GM12874 (cell line): ENCODE results near the gene PRKAR1B.

Source experiments
- TF ChIP-seq, protein P1 (sequence below): IDR thresholded peaks from 2 replicates; pipeline ENCODE4 v1.5.1; 2011; ENCODE audit warnings: low read depth, mild to moderate bottlenecking, control low read depth, low read length, moderate library complexity; ENCODE audit not compliant: insufficient read depth

Gene PRKAR1B

DNA sequence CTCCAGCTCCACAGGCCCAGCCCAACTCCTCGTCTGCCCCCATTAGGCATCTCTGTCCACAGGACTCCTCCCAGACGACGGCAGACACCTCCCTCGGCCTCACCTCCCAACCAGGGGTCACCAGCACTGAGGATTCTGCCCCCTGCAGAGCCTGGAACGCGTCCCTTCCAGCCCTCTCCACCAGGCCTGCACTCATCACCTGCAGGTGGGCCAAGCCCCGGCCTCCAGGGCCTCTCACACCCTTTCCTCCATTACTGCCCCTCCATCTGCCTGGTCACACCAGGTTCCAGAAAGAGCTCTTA is 164.8 kb downstream of the PRKAR1B start:
- TF ChIP-seq, protein P1, sequence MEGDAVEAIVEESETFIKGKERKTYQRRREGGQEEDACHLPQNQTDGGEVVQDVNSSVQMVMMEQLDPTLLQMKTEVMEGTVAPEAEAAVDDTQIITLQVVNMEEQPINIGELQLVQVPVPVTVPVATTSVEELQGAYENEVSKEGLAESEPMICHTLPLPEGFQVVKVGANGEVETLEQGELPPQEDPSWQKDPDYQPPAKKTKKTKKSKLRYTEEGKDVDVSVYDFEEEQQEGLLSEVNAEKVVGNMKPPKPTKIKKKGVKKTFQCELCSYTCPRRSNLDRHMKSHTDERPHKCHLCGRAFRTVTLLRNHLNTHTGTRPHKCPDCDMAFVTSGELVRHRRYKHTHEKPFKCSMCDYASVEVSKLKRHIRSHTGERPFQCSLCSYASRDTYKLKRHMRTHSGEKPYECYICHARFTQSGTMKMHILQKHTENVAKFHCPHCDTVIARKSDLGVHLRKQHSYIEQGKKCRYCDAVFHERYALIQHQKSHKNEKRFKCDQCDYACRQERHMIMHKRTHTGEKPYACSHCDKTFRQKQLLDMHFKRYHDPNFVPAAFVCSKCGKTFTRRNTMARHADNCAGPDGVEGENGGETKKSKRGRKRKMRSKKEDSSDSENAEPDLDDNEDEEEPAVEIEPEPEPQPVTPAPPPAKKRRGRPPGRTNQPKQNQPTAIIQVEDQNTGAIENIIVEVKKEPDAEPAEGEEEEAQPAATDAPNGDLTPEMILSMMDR: no peak

DNA sequence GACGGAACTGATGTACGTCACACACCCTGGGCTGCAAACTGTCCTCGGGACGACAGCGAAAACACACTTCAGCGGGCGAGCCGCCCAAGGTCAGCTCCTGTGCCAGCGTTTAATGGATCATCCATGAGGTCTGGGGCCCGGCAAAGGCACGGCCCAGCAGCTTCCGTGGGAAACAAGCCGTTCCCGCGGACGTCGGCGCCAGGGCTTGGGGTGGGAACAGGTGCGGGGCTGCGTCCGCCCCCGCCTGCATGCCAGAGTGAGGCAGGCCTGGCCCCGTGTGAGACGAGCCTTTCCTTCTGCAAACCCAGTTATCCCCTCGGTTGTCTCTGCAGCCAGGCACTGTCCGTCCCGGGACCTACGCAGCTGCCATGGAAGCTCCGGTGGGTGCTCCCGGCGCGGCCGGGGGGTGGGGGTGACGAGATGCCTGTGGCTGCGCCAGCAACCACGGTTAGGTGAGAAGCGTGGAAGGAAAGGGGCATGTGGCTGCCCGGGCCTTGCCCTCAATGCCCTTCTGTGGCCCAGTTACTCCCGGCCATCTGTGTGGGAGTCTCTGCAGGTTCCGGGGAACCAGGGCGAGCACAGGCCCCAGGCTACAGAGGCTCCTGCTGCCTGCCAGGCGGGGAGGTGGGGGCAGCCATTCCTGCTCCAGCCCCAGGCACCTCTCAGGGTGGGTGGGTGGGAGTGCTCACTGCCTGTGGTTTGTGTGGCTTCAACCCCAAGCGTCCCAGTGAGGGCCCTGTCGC is 165.3 kb downstream of the PRKAR1B start:
- TF ChIP-seq, protein P1: no peak

DNA sequence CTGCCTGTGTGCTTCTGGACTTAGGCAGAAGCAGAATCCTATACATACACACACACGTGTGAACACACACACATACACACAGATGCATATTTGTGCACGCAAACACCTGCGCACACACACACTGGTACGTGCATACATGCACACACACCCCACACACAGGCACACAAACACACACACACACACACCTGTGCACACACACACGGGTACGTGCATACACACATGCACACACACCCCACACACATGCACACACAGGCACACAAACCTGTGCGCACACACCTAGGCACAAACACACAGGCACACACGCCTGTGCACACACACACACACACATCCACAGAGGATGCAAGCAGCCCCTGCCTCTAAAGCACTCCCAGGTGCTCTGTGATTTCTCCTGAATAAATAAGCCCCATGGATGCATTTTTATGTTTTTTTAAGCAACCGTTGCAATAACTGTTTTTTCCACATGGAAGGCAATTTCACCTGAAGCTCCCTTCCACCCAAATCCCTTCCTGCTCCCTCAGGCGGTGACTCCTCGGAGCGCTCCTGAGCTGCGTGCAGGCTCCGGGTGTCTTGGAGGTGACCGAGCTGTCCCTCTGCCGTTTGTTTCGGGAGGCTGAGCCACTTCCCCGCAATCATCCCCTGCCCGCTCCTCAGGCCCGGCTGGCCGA is 166.0 kb downstream of the PRKAR1B start:
- TF ChIP-seq, protein P1: no peak

DNA sequence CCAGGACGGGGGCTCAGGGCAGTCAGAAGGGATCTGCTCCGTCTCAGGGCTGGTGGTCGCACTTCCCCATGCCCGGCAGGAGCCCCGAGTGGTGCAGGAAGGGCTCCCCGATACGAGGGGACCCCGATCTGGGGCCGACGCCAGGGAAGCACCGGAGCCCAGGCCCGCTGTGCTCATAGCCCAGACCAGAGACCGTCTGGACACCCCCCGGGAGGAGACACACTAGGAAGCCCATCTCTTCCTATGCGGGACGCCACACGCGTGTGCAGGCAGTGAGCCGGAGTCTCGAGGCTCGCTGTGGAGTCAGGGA is 167.7 kb downstream of the PRKAR1B start:
- TF ChIP-seq, protein P1: no peak

DNA sequence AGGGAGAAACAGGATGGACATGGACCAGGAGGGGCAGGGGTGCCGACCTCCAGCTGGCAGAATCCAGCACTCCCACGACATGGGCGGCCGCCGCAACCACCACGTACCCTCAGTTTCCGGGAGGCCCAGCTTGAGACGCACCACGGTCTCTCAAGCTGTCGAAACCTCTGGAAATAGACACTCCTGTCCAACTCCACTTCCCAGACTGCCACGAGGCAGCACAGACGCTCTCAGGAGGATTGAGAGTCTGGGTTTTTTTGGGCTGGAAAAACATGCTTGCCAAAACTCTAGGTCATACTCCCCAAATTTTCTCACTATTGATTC is 169.6 kb downstream of the PRKAR1B start:
- TF ChIP-seq, protein P1: no peak

DNA sequence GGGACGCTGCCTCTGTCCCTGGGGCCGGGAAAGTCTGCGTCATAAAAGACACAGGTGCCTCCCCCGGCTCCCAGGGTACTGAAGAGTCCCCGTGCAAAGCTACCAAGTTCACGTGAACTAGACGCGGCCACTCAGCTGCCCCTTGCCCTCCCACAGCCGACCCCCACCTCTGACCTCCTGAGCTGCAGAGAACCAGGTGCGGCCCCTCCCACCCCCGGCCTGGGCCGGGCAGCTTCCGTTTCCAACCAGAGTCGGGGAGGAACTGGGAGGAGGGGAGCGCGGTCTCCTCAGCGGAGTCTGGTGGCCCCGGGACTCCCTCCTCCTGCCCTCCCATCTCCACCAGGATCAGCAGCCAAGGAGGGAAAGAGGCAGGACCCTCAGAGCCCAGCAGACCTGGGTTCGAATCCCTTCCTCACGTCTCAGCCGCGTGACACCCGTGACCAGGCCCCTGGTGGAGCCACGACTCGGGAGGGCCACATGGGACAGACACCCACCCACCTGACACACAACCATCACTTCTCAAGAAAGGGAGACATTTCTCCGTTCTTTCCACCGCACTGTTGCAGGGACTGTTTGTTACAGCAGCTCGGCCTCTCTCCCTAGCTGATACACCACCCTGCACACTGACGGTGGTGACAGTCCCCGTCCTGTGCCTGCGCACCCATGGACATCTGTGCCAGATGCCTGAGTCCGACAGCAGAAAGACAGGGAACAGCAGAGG is 170.1 kb downstream of the PRKAR1B start:
- TF ChIP-seq, protein P1: no peak

DNA sequence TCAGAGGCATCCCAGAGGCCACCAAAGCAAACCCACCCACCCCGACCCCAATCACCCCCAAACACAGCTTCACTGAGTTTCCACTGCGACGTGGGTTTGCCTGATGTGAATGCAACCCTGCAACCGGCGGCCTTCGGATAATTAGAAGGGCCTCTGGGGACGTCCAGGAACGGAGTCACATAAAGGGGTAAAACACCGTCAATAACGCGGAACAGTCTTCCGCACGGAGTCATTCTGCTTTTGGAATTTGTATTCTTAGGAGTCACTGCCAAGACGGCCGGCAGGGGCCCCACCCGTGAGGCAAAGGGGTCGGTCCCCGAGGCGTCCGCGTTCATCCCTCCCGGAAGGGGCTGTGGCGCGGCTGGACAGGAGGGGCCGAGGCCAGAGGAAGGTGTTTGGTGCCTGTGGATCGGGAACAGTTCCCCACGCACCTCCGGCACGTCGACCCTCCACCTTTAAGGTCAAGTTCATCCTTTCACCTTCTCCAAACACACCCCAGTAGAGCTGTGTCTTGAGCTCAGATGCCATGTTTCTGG is 170.7 kb downstream of the PRKAR1B start:
- TF ChIP-seq, protein P1: no peak
